Osteoblast (primary cell): ENCODE measurements around the gene CRYBG2. TPM values are rescaled to one million over a fixed set of nuclear protein-coding genes. Genes with fewer than 3 reads are reported as not detected.

Source experiments
- DNase-seq: peaks from one replicate; pipeline ENCODE4 v3.0.0; 2011; ENCODE audit warnings: low spot score, mixed read lengths; ENCODE audit not compliant: insufficient read length; ENCODE audit errors: missing footprints
- H2AFZ ChIP-seq: 2 replicates; pipeline ENCODE4 v1.6.0; 2011; ENCODE audit warnings: mild to moderate bottlenecking, low read length
- H3K27ac ChIP-seq: 2 replicates; pipeline ENCODE4 v1.5.1; 2011; ENCODE audit warnings: mild to moderate bottlenecking, low read depth, low read length, moderate library complexity
- H3K27me3 ChIP-seq: 2 replicates; pipeline ENCODE4 v1.6.0; 2012; ENCODE audit warnings: mild to moderate bottlenecking, control low read depth, inconsistent platforms, low read length, moderate library complexity; ENCODE audit not compliant: insufficient read depth
- H3K36me3 ChIP-seq: 2 replicates; pipeline ENCODE4 v1.5.1; 2011; ENCODE audit warnings: mild to moderate bottlenecking, low read length, control low read depth, moderate library complexity; ENCODE audit not compliant: insufficient read depth
- H3K4me1 ChIP-seq: 2 replicates; pipeline ENCODE4 v1.5.1; 2011; ENCODE audit warnings: mild to moderate bottlenecking, low read length, control low read depth, moderate library complexity; ENCODE audit not compliant: insufficient read depth
- H3K4me2 ChIP-seq: 2 replicates; pipeline ENCODE4 v1.6.0; 2011; ENCODE audit warnings: mild to moderate bottlenecking, low read length; ENCODE audit not compliant: insufficient read depth
- H3K4me3 ChIP-seq: fragments of 200-600 bp; sonication (generic); 3 replicates; pipeline ENCODE4 v1.5.1; 2012; ENCODE audit warnings: mild to moderate bottlenecking, low read length, inconsistent platforms; ENCODE audit not compliant: insufficient read depth
- H3K79me2 ChIP-seq: 2 replicates; pipeline ENCODE4 v1.6.0; 2012; ENCODE audit warnings: mild to moderate bottlenecking, low read length, control low read depth, inconsistent platforms; ENCODE audit not compliant: insufficient read depth
- H3K9me3 ChIP-seq: 2 replicates; pipeline ENCODE4 v1.5.1; 2011; ENCODE audit warnings: low read depth, low read length, control low read depth
- H4K20me1 ChIP-seq: 2 replicates; pipeline ENCODE4 v1.6.0; 2012; ENCODE audit warnings: mild to moderate bottlenecking, low read length, control low read depth; ENCODE audit not compliant: insufficient read depth
- CTCF ChIP-seq: IDR thresholded peaks from 2 replicates; pipeline ENCODE4 v1.5.1; 2011; ENCODE audit warnings: mild to moderate bottlenecking, low read depth, low read length, moderate library complexity; ENCODE audit errors: extremely low read depth
- total RNA-seq: library from RNA; depleted of rRNA; stranded (reverse); fragments of >200 nt; gene quantifications from 2 replicates; pipeline ENCODE4 v1.2.3, GENCODE V29; 2012

Gene CRYBG2
- total RNA-seq, 1 donor: not detected

DNA sequence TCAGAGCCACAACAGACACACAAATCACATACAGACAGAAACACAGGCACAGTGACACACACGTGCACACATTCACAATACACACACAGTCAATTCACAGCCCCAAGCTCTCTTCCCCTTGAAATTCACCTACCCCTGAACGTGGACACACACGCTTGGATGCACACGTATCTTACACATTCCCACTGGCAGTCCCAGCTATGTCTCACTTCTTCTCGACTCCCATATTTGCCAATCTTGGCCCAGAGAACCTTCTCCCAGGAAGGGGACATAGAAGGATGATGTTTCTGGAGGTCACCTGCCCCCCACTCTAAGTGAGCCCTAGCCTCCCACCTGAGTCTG is 1.6 kb downstream of the CRYBG2 start:
- Histone ChIP-seq H3K27me3 (peaks cover 17% of the 10 kb centered on the region), H3K4me1 (peaks cover 22% of the 10 kb centered on the region), H3K27ac (peak overlapping the region; percentile 45), H3K4me2 (no peak overlapping the region), H3K36me3 (no peaks in the 10 kb centered on the region), H3K9me3 (no peaks in the 10 kb centered on the region), H3K79me2 (no peaks in the 10 kb centered on the region), H3K4me3 (no peak overlapping the region), H2AFZ (no peak overlapping the region), H4K20me1 (no peaks in the 10 kb centered on the region)
- TF ChIP-seq CTCF: no peak
- DNase-seq: no peak

DNA sequence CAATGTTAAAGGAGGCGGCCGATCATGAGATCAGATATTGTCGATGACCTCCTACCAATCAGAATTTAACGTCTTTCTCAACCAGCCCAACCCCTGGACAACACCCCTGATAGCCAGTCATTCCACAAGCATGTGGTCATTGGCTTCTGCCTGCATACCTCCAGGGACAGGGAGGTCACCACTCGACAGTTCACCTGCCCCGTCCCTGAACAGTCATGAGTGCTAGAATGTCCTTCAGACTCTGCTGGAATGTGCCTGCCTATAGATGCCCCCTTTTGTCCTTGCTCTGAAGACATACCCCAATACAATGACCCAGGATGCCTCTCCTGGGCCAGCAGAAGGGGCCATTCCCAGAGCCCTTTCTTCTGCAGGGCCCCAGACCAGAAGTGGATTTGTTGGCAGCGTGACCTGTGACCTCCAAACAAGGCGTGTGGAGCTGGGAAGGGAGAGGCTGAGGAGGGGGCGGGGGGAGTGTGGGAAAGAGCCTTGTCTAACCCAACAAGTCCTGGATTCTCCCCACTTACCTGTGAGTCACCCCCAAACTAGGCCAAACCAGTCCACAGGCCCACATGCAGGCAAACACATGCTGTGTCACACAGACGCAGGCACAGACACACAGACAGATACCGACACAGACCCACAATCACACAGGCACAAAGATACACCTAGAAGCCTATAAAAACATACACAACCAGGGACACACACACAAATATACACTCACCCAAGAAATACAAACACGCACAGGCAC is 2.2 kb downstream of the CRYBG2 start:
- H3K4me3 ChIP-seq: no peak overlapping the region
- no peaks in the 10 kb centered on the region for H3K9me3 ChIP-seq
- no peak for TF ChIP-seq CTCF
- H2AFZ ChIP-seq: no peak overlapping the region
- no peak overlapping the region for H3K4me2 ChIP-seq
- peak; percentile 85 for DNase-seq
- no peaks in the 10 kb centered on the region for H3K36me3 ChIP-seq
- peaks cover 22% of the 10 kb centered on the region for H3K4me1 ChIP-seq
- H3K27me3 ChIP-seq: peaks cover 15% of the 10 kb centered on the region
- no peaks in the 10 kb centered on the region for H3K79me2 ChIP-seq
- peak overlapping the region; percentile 48 for H3K27ac ChIP-seq
- no peaks in the 10 kb centered on the region for H4K20me1 ChIP-seq

DNA sequence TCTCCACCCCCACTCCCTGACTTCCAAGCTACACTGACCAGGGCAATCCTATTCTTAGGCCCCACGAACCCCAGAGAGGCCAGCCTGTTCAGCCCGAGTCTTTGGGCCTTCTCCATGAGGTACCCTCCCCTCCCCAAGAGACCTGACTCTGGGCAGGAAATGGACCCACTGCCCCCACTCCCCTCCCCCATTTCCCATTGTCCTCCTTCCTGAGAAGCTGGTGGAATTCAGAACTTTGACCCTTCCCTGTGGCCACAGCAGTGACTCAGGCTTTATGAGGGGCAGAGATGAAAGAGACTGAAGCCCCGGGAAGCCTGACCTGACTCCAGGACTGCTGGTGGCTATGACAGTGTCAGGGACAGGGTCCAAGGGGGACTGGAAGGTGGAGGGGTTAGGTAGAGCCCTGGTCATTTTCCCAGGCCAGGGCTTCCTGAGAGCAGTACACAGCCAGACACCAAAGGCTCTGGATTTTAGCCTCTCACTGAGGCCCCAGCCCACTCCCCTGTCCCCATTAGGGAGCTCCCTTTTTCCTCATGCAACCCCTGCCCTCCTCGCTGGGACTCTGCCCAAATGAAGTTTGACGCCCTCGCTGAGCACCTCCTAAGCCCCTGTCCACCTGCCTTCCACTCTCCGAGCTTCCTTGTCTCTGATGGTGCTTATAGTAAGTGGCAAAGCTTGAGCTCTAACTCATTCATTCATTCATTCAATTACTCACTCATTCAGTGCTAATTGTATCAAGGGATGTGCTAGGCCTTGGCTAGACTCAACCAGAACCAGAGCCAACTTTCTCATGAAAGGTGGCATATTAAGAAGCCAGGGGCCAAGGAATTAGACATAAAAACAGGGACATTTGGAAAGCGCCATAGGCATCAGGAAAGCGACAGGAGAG is 3.0 kb downstream of the CRYBG2 start:
- Histone ChIP-seq H3K27me3 (peaks cover 7% of the 10 kb centered on the region), H3K4me2 (no peak overlapping the region), H3K27ac (peak overlapping the region; percentile 48), H3K79me2 (no peaks in the 10 kb centered on the region), H3K4me3 (no peak overlapping the region), H3K9me3 (no peaks in the 10 kb centered on the region), H4K20me1 (no peaks in the 10 kb centered on the region), H3K36me3 (no peaks in the 10 kb centered on the region), H3K4me1 (peaks cover 22% of the 10 kb centered on the region), H2AFZ (no peak overlapping the region)
- DNase-seq: no peak
- TF ChIP-seq CTCF: no peak

DNA sequence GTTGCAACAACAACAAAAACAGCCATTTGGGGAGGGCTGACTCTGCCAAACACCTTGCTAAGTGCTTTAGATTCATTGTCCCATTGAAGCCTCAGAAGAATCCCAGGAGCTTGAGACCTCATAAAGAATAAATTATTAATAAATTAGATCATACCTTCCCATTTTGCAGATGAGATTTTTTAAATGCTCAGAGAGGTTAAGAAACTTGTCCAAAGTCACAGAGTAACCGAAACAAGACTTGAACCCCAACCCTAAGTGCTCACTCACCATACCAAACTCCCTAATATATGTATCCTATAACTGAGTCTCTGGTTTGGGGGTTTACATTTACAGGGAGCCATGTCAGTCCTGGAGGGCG is 3.6 kb downstream of the CRYBG2 start:
- no peak overlapping the region for H2AFZ ChIP-seq
- no peaks in the 10 kb centered on the region for H4K20me1 ChIP-seq
- peaks cover 2% of the 10 kb centered on the region for H3K27me3 ChIP-seq
- H3K4me1 ChIP-seq: peaks cover 22% of the 10 kb centered on the region
- no peaks in the 10 kb centered on the region for H3K79me2 ChIP-seq
- H3K9me3 ChIP-seq: no peaks in the 10 kb centered on the region
- H3K36me3 ChIP-seq: no peaks in the 10 kb centered on the region
- H3K27ac ChIP-seq: no peak overlapping the region
- no peak overlapping the region for H3K4me3 ChIP-seq
- no peak overlapping the region for H3K4me2 ChIP-seq
- TF ChIP-seq CTCF: no peak
- no peak for DNase-seq
